Liver (tissue), 3 donors: ENCODE results near the gene TMEM245.

Experiments
- CTCF ChIP-seq: fragments of 150-350 bp; IDR thresholded peaks from 2 replicates; pipeline ENCODE4 v1.5.1; 2017; ENCODE audit warnings: improper control_type of control experiment, low read depth, low read length; ENCODE audit not compliant: missing input control
- EGR1 ChIP-seq, 2 donors: IDR thresholded peaks; 2 replicates each; pipeline ENCODE4 v1.6.1; 2016 to 2018; ENCODE audit warnings: antibody characterized with exemption in 2 of 2, low read depth in 2 of 2
- GABPA ChIP-seq, 2 donors: IDR thresholded peaks in 1 of 2; conservative IDR thresholded peaks in 1 of 2; 2 replicates each; pipeline ENCODE4 v1.6.1; 2016; ENCODE audit warnings: antibody characterized with exemption in 2 of 2, mild to moderate bottlenecking in 1 of 2, moderate library complexity in 1 of 2
- HNF4A ChIP-seq, 2 donors: conservative IDR thresholded peaks; 2 replicates each; pipeline ENCODE4 v1.6.1; 2016; ENCODE audit warnings: antibody characterized with exemption in 2 of 2, mild to moderate bottlenecking in 2 of 2
- JUND ChIP-seq, 2 donors: IDR thresholded peaks; 2 replicates each; pipeline ENCODE4 v1.6.1; 2016; ENCODE audit warnings: antibody characterized with exemption in 2 of 2
- RAD21 ChIP-seq, 2 donors: IDR thresholded peaks; 2 replicates each; pipeline ENCODE4 v1.6.1; 2016; ENCODE audit warnings: antibody characterized with exemption in 2 of 2, mild to moderate bottlenecking in 2 of 2
- RXRA ChIP-seq, 2 donors: IDR thresholded peaks; 2 replicates each; pipeline ENCODE4 v1.6.1; 2017 to 2018; ENCODE audit warnings: antibody characterized with exemption in 2 of 2, mild to moderate bottlenecking in 1 of 2
- SP1 ChIP-seq: IDR thresholded peaks from 2 replicates; pipeline ENCODE4 v1.6.1; 2018; ENCODE audit warnings: antibody characterized with exemption, mild to moderate bottlenecking
- TAF1 ChIP-seq: conservative IDR thresholded peaks from 2 replicates; pipeline ENCODE4 v1.6.1; 2016; ENCODE audit warnings: antibody characterized with exemption, mild to moderate bottlenecking
- ZBTB33 ChIP-seq: IDR thresholded peaks from 2 replicates; pipeline ENCODE4 v1.6.1; 2016; ENCODE audit warnings: antibody characterized with exemption
- TF ChIP-seq, protein P1 (sequence below): IDR thresholded peaks from 2 replicates; pipeline ENCODE4 v1.6.1; 2016; ENCODE audit warnings: antibody characterized with exemption, mild to moderate bottlenecking
- TF ChIP-seq, protein P2 (sequence below): IDR thresholded peaks from 2 replicates; pipeline ENCODE4 v1.6.1; 2016; ENCODE audit warnings: antibody characterized with exemption
- donor health status: healthy.
- donor health status: healthy.

DNA sequence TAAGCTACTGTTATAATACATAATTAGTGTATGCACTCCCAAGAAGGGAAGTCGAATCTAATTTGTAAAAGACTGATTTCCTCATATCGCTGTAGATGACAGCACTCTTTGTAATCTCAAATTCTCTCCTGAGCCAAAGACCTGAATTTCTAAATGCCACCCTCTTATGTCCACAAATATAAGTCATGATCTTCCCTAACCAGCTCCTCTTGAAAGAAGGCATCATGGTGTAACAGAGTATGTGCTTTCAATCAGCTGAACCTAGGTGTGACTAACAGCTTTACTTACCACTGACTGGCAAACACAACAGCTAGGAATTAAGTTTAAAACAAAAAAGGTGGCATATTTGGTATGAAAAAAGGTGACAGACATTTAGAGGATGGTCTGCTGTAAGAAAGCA lies 72.5 kb downstream of the TMEM245 start:
- TF ChIP-seq CTCF (no peak), HNF4A (conservative IDR thresholded peaks at IDR 0.05) (no peak), EGR1 (IDR thresholded peaks at IDR 0.05; ENCODE audit: low read depth in 2 of 2) (no peak), SP1 (no peak), TAF1 (no peak), ZBTB33 (no peak), GABPA (IDR thresholded peaks at IDR 0.05 in 1 of 2, conservative IDR thresholded peaks at IDR 0.05 in 1 of 2) (no peak), JUND (IDR thresholded peaks at IDR 0.05) (no peak), RAD21 (IDR thresholded peaks at IDR 0.05) (no peak), RXRA (IDR thresholded peaks at IDR 0.05) (no peak)
- TF ChIP-seq, protein P1, sequence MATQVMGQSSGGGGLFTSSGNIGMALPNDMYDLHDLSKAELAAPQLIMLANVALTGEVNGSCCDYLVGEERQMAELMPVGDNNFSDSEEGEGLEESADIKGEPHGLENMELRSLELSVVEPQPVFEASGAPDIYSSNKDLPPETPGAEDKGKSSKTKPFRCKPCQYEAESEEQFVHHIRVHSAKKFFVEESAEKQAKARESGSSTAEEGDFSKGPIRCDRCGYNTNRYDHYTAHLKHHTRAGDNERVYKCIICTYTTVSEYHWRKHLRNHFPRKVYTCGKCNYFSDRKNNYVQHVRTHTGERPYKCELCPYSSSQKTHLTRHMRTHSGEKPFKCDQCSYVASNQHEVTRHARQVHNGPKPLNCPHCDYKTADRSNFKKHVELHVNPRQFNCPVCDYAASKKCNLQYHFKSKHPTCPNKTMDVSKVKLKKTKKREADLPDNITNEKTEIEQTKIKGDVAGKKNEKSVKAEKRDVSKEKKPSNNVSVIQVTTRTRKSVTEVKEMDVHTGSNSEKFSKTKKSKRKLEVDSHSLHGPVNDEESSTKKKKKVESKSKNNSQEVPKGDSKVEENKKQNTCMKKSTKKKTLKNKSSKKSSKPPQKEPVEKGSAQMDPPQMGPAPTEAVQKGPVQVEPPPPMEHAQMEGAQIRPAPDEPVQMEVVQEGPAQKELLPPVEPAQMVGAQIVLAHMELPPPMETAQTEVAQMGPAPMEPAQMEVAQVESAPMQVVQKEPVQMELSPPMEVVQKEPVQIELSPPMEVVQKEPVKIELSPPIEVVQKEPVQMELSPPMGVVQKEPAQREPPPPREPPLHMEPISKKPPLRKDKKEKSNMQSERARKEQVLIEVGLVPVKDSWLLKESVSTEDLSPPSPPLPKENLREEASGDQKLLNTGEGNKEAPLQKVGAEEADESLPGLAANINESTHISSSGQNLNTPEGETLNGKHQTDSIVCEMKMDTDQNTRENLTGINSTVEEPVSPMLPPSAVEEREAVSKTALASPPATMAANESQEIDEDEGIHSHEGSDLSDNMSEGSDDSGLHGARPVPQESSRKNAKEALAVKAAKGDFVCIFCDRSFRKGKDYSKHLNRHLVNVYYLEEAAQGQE = no peak
- TF ChIP-seq, protein P2, sequence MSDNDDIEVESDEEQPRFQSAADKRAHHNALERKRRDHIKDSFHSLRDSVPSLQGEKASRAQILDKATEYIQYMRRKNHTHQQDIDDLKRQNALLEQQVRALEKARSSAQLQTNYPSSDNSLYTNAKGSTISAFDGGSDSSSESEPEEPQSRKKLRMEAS = no peak
